HK-2 (cell line): Measurements from ENCODE around the gene UCP2.

Experiments
- DNase-seq: peaks from one replicate; pipeline ENCODE4 v3.0.0-alpha.2; 2018; ENCODE audit not compliant: unreplicated experiment

The UCP2 gene

GRCh38 chr11:73982595-73982989 is at the start of gene UCP2:
TSS of gene UCP2 (minus strand) at chr11:73982843. CDS start at chr11:73978378, 4,465 bp downstream.
- peak; percentile 85 for DNase-seq

- DNase-seq: no peak
These were observed 48.4 kb upstream of the UCP2 start for GRCh38 chr11:74030723-74031676.

GRCh38 chr11:74025467-74026166 is 43.0 kb upstream of the UCP2 start:
- peak; percentile 38 for DNase-seq

GRCh38 chr11:74024261-74025029 is 41.8 kb upstream of the UCP2 start:
- DNase-seq: peak; percentile 19

GRCh38 chr11:74023276-74023675 is 40.6 kb upstream of the UCP2 start:
- no peak for DNase-seq

- DNase-seq: no peak
These were observed 39.9 kb upstream of the UCP2 start for GRCh38 chr11:74022546-74022945.

GRCh38 chr11:74021998-74022397 is 39.4 kb upstream of the UCP2 start:
- DNase-seq: no peak

- DNase-seq: no peak
These were observed 37.9 kb upstream of the UCP2 start for GRCh38 chr11:74020539-74020938.

- no peak for DNase-seq
These were observed 37.2 kb upstream of the UCP2 start for GRCh38 chr11:74019860-74020259.

- no peak for DNase-seq
These were observed 36.6 kb upstream of the UCP2 start for GRCh38 chr11:74019104-74019738.

- no peak for DNase-seq
These were observed 35.8 kb upstream of the UCP2 start for GRCh38 chr11:74018331-74019005.

GRCh38 chr11:74017631-74018030 is 35.0 kb upstream of the UCP2 start:
- DNase-seq: no peak

GRCh38 chr11:74015919-74016684 is 33.5 kb upstream of the UCP2 start:
- no peak for DNase-seq

- no peak for DNase-seq
These were observed 32.2 kb upstream of the UCP2 start for GRCh38 chr11:74014880-74015279.

- no peak for DNase-seq
These were observed 30.5 kb upstream of the UCP2 start for GRCh38 chr11:74013141-74013540.

- no peak for DNase-seq
These were observed 29.6 kb upstream of the UCP2 start for GRCh38 chr11:74012074-74012809.

GRCh38 chr11:74011360-74012073 is 28.9 kb upstream of the UCP2 start:
- no peak for DNase-seq

- DNase-seq: no peak
These were observed 28.0 kb upstream of the UCP2 start for GRCh38 chr11:74010306-74011300.
